ENCODE data around the gene CEND1.
A peak's percentile ranks its signal among the peaks of the same experiment; 100 is the strongest.

The CEND1 gene

DNA sequence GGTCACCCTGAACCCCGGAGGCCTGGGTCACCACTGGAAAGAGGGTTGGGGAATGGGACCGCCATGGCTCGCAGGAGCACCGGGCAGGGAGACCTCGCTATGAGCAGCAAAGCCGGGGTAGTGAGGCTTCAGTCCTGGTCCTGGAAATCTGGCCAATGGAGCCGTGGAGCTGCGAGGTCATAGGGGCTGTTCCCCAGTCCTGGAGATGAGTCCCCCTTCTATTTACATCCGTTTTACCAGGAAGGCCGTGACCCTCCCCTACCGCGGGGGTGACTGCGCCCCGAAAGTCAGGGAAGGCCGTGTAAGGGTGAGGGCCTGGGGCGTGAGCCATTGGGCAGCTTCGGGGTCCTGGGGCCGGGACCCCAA lies 14.7 kb upstream of the CEND1 start:
- peak overlapping the region; percentile 93 for H3K4me2 ChIP-seq (ENCODE audit: insufficient read depth, low read length)
- ATAC-seq (ENCODE audit: insufficient read depth, low read depth) (peak; percentile 0; the same call in 1 of the 3 replicates), DNase-seq (no peak)
- peak overlapping the region; percentile 85 for H3K9ac ChIP-seq (ENCODE audit: low read depth, low read length)
- peaks cover 55% of the 10 kb centered on the region for H3K79me2 ChIP-seq (ENCODE audit: insufficient read depth, low read length)
- H3K36me3 ChIP-seq (ENCODE audit: insufficient read depth, low read length) = peaks cover 49% of the 10 kb centered on the region
- peaks cover 56% of the 10 kb centered on the region for H3K4me1 ChIP-seq (ENCODE audit: insufficient read depth, low read length)
- H3K4me3 ChIP-seq (ENCODE audit: low read depth in 1 of 2, low read length in 2 of 2) = peak overlapping the region; percentile 55 to 65
- H3K9me3 ChIP-seq (ENCODE audit: insufficient read depth, low read length, severe bottlenecking) = no peaks in the 10 kb centered on the region
- H4K20me1 ChIP-seq (ENCODE audit: insufficient read depth, low read length) = peaks cover 39% of the 10 kb centered on the region
- no peaks in the 10 kb centered on the region for H3K27me3 ChIP-seq (ENCODE audit: insufficient read depth, low read length, poor library complexity)
- peak overlapping the region; percentile 69 for H3K27ac ChIP-seq (ENCODE audit: low read length)
- TF ChIP-seq EZH2 (IDR thresholded peaks at IDR 0.05; ENCODE audit: borderline replicate concordance, low read depth, low read length, severe bottlenecking) = no peak
- TF ChIP-seq, protein P1, sequence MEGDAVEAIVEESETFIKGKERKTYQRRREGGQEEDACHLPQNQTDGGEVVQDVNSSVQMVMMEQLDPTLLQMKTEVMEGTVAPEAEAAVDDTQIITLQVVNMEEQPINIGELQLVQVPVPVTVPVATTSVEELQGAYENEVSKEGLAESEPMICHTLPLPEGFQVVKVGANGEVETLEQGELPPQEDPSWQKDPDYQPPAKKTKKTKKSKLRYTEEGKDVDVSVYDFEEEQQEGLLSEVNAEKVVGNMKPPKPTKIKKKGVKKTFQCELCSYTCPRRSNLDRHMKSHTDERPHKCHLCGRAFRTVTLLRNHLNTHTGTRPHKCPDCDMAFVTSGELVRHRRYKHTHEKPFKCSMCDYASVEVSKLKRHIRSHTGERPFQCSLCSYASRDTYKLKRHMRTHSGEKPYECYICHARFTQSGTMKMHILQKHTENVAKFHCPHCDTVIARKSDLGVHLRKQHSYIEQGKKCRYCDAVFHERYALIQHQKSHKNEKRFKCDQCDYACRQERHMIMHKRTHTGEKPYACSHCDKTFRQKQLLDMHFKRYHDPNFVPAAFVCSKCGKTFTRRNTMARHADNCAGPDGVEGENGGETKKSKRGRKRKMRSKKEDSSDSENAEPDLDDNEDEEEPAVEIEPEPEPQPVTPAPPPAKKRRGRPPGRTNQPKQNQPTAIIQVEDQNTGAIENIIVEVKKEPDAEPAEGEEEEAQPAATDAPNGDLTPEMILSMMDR (IDR thresholded peaks at IDR 0.05; ENCODE audit: borderline replicate concordance, extremely low read depth, low read length, poor library complexity, severe bottlenecking) = no peak
- peak overlapping the region; percentile 75 for H2AFZ ChIP-seq (ENCODE audit: low read depth, low read length)

GRCh38 chr11:803770-804598 lies 14.1 kb upstream of the CEND1 start:
- Histone ChIP-seq H3K9ac (ENCODE audit: low read depth, low read length) (peak overlapping the region; percentile 85), H3K27ac (ENCODE audit: low read length) (peak overlapping the region; percentile 69), H3K79me2 (ENCODE audit: insufficient read depth, low read length) (peaks cover 52% of the 10 kb centered on the region), H3K4me3 (ENCODE audit: low read depth in 1 of 2, low read length in 2 of 2) (peak overlapping the region; percentile 55 to 65), H3K4me1 (ENCODE audit: insufficient read depth, low read length) (peaks cover 56% of the 10 kb centered on the region), H4K20me1 (ENCODE audit: insufficient read depth, low read length) (peaks cover 44% of the 10 kb centered on the region), H3K27me3 (ENCODE audit: insufficient read depth, low read length, poor library complexity) (no peaks in the 10 kb centered on the region), H3K4me2 (ENCODE audit: insufficient read depth, low read length) (peak overlapping the region; percentile 93), H3K9me3 (ENCODE audit: insufficient read depth, low read length, severe bottlenecking) (no peaks in the 10 kb centered on the region), H3K36me3 (ENCODE audit: insufficient read depth, low read length) (peaks cover 52% of the 10 kb centered on the region), H2AFZ (ENCODE audit: low read depth, low read length) (peak overlapping the region; percentile 75; the same call in 1 of the 2 replicates)
- peak; percentile 53 for DNase-seq
- ATAC-seq (ENCODE audit: insufficient read depth, low read depth) = 0 out of 3 replicates have a peak, but pooled peaks have one; percentile 5
- TF ChIP-seq, protein P1 (IDR thresholded peaks at IDR 0.05; ENCODE audit: borderline replicate concordance, extremely low read depth, low read length, poor library complexity, severe bottlenecking) = no peak
- TF ChIP-seq EZH2 (IDR thresholded peaks at IDR 0.05; ENCODE audit: borderline replicate concordance, low read depth, low read length, severe bottlenecking) = no peak

- peak overlapping the region; percentile 55 to 65; a peak in 3 of 4 replicates for H3K4me3 ChIP-seq (ENCODE audit: low read depth in 1 of 2, low read length in 2 of 2)
- DNase-seq = no peak
- peaks cover 46% of the 10 kb centered on the region for H3K79me2 ChIP-seq (ENCODE audit: insufficient read depth, low read length)
- no peak for ATAC-seq (ENCODE audit: insufficient read depth, low read depth)
- peak overlapping the region; percentile 69; the same call in 1 of the 2 replicates for H3K27ac ChIP-seq (ENCODE audit: low read length)
- TF ChIP-seq, protein P1 (IDR thresholded peaks at IDR 0.05; ENCODE audit: borderline replicate concordance, extremely low read depth, low read length, poor library complexity, severe bottlenecking) = no peak
- no peak for TF ChIP-seq EZH2 (IDR thresholded peaks at IDR 0.05; ENCODE audit: borderline replicate concordance, low read depth, low read length, severe bottlenecking)
- peaks cover 45% of the 10 kb centered on the region for H4K20me1 ChIP-seq (ENCODE audit: insufficient read depth, low read length)
- no peaks in the 10 kb centered on the region for H3K27me3 ChIP-seq (ENCODE audit: insufficient read depth, low read length, poor library complexity)
- H3K9me3 ChIP-seq (ENCODE audit: insufficient read depth, low read length, severe bottlenecking) = no peaks in the 10 kb centered on the region
- peak overlapping the region; percentile 93 for H3K4me2 ChIP-seq (ENCODE audit: insufficient read depth, low read length)
- peaks cover 55% of the 10 kb centered on the region for H3K4me1 ChIP-seq (ENCODE audit: insufficient read depth, low read length)
- no peak overlapping the region for H2AFZ ChIP-seq (ENCODE audit: low read depth, low read length)
- H3K9ac ChIP-seq (ENCODE audit: low read depth, low read length) = peak overlapping the region; percentile 85
- peaks cover 53% of the 10 kb centered on the region for H3K36me3 ChIP-seq (ENCODE audit: insufficient read depth, low read length)
Measured at GRCh38 chr11:803467-803742, 13.5 kb upstream of the CEND1 start.

Measured in DND-41 (cell line).